HG02623 (cell line): ENCODE data around the gene MOSMO.
"Not testable (repeated sequence)": the region's sequence is repeated elsewhere in the genome, so short reads cannot be mapped to it uniquely, and the experiment has no call there.

ENCODE experiments used
- ATAC-seq: cut with Tn5 transposase; IDR thresholded peaks from one replicate; pipeline ENCODE4 v1.9.1; 2021; ENCODE audit warnings: moderate library complexity; ENCODE audit not compliant: unreplicated experiment

MOSMO gene

GRCh38 chr16:22002047-22002446 is 5.9 kb upstream of the MOSMO start:
- ATAC-seq, result not testable (repeated sequence)

- no peak for ATAC-seq
Observed at GRCh38 chr16:22003195-22003594, 4.7 kb upstream of the MOSMO start.

GRCh38 chr16:22004341-22004740 is 3.6 kb upstream of the MOSMO start:
- no peak for ATAC-seq

GRCh38 chr16:22005746-22006145 is 2.2 kb upstream of the MOSMO start:
- no peak for ATAC-seq

GRCh38 chr16:22006636-22007035 is 1.3 kb upstream of the MOSMO start:
- no peak for ATAC-seq

- ATAC-seq, result no peak
Observed at GRCh38 chr16:22007159-22007508, 777 bp upstream of the MOSMO start.

GRCh38 chr16:22008215-22009059 is 526 bp downstream of the MOSMO start:
- peak; percentile 25 for ATAC-seq

GRCh38 chr16:22010902-22011301 is 3.0 kb downstream of the MOSMO start:
- ATAC-seq, result no peak

GRCh38 chr16:22012241-22012640 is 4.3 kb downstream of the MOSMO start:
- no peak for ATAC-seq

GRCh38 chr16:22013486-22013885 is 5.6 kb downstream of the MOSMO start:
- no peak for ATAC-seq

- peak; percentile 43 for ATAC-seq
Observed at GRCh38 chr16:22014271-22014873, 6.5 kb downstream of the MOSMO start.

- no peak for ATAC-seq
Observed at GRCh38 chr16:22016927-22017326, 9.0 kb downstream of the MOSMO start.

- no peak for ATAC-seq
Observed at GRCh38 chr16:22018559-22018958, 10.6 kb downstream of the MOSMO start.

GRCh38 chr16:22022151-22022550 is 14.2 kb downstream of the MOSMO start:
- ATAC-seq, result no peak

GRCh38 chr16:22023505-22023904 is 15.6 kb downstream of the MOSMO start:
- ATAC-seq, result no peak

- ATAC-seq, result not testable (repeated sequence)
Observed at GRCh38 chr16:22024785-22025184, 16.9 kb downstream of the MOSMO start.

- no peak for ATAC-seq
Observed at GRCh38 chr16:22027633-22028032, 19.7 kb downstream of the MOSMO start.

- no peak for ATAC-seq
Observed at GRCh38 chr16:22029632-22030031, 21.7 kb downstream of the MOSMO start.

- ATAC-seq, result no peak
Observed at GRCh38 chr16:22030087-22030812, 22.3 kb downstream of the MOSMO start.

GRCh38 chr16:22031483-22032083 is 23.7 kb downstream of the MOSMO start:
- ATAC-seq, result no peak

GRCh38 chr16:22034503-22034902 is 26.6 kb downstream of the MOSMO start:
- no peak for ATAC-seq
